HG03039 (cell line): ENCODE measurements around the gene SMIM7.
"Not testable (repeated sequence)": the region's sequence is repeated elsewhere in the genome, so short reads cannot be mapped to it uniquely, and the experiment has no call there.

Experiments
- ATAC-seq: cut with Tn5 transposase; IDR thresholded peaks from one replicate; pipeline ENCODE4 v1.9.1; 2021; ENCODE audit warnings: mild to moderate bottlenecking, moderate library complexity; ENCODE audit not compliant: unreplicated experiment

SMIM7 gene

GRCh38 chr19:16655727-16656126, 4.2 kb downstream of the SMIM7 start:
- ATAC-seq: no peak

DNA sequence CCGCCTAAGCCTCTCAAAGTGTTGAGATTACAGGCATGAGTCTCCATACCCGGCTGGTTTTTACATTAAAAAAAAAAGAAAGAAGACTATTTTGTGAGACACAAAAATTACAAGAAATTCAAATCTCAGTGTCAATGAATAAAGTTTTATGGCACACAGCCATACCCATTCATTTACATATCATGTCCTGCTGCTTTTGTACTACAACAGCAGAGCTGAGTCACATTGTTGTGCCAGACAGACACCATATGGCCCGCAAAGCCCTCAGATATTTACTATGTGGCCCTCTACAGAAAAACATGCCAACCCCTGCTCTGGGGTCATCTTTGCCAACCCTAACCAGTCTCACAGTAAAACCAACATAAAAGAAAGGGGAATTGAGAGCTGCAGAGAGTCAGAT, 5.3 kb downstream of the SMIM7 start:
- ATAC-seq: no peak

- no peak for ATAC-seq
Observed at GRCh38 chr19:16654140-16654539, 5.8 kb downstream of the SMIM7 start.

GRCh38 chr19:16652854-16653253, 7.1 kb downstream of the SMIM7 start:
- ATAC-seq: no peak

DNA sequence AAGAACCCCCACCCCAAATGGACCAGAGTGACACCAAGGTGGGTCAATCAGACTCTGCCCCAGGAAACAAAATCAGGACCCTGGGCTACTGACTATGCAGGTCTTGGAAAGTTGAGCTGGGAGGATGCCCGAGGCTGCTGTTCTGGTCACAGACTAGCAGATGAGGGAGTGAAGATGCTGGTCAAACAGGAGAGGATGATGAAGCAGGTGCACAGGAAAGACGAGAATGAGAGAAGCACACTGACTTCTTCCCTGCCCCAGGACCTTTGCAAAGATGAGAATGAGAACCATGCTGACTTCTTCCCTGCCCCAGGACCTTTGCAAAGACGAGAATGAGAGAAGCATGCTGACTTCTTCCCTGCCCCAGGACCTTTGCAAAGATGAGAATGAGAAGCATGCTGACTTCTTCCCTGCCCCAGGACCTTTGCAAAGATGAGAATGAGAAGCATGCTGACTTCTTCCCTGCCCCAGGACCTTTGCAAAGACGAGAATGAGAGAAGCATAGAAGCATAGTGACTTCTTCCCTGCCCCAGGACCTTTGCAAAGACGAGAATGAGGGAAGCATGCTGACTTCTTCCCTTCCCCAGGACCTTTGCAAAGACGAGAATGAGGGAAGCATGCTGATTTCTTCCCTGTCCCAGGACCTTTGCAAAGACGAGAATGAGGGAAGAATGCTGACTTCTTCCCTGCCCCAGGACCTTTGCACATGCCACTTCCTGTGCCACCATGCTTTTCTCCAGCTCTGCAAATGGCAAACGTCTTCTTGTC, 8.3 kb downstream of the SMIM7 start:
- ATAC-seq: not testable (repeated sequence)

- ATAC-seq: no peak
Observed at GRCh38 chr19:16650821-16651220, 9.1 kb downstream of the SMIM7 start.

DNA sequence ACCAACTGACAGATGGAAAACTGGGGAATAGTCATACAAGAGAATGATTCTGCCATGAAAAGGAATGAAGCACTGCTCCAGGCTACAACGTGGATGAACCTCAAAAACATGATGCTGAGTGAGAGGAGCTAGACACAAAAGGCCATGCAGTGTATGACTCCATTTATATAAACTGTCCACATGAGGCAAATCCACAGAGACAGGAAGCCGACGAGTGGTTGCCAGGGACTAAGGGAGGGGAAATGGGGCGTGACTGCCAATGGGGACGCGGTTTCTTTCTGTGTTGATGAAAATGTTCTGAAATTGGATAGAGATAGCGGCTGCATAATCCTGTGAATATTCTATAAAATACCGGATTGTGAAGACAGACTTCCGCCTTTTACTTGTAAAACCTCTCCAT, 10.2 kb downstream of the SMIM7 start:
- no peak for ATAC-seq

- ATAC-seq: no peak
Observed at GRCh38 chr19:16645140-16645539, 14.8 kb downstream of the SMIM7 start.

GRCh38 chr19:16641695-16642094, 18.2 kb downstream of the SMIM7 start:
- no peak for ATAC-seq

GRCh38 chr19:16640951-16641350, 19.0 kb downstream of the SMIM7 start:
- ATAC-seq: no peak

DNA sequence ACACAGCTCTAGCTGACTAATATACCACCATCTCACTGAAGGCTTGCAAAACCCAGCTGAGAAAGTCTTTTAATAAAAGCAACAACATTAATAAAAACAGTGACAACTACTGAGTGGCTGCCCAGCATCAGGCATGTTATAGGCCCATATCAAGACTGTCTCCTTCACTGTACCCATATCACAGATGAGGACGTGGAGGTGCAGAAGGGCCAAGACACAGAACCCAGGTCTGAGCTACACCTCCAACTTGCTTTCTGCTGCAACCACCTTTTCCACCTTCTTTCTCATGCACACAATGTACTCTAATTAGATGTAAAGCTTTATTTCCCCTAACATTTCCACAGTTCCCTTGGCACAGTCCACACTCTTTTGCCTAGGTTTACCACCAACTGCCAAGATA, 21.3 kb downstream of the SMIM7 start:
- no peak for ATAC-seq

DNA sequence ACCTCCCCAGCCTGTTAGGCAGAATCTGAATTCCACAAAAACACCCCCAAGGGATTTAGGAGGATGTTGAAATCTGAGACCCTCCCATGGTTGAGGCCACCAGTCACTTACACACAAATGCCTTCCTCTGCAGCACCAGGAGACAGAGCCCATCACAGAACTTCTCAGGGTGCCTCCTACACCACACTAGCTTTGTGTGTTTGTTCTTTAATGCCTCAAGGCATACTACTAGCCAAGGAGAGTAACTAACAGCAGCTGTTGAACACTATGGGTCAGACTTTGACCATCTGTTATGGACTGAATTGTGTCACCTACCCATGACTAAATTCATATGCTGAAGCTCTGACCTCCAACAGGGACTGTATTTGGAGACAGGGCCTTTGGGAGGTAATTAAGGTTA, 22.4 kb downstream of the SMIM7 start:
- no peak for ATAC-seq

GRCh38 chr19:16631465-16631864, 28.5 kb downstream of the SMIM7 start:
- ATAC-seq: no peak

DNA sequence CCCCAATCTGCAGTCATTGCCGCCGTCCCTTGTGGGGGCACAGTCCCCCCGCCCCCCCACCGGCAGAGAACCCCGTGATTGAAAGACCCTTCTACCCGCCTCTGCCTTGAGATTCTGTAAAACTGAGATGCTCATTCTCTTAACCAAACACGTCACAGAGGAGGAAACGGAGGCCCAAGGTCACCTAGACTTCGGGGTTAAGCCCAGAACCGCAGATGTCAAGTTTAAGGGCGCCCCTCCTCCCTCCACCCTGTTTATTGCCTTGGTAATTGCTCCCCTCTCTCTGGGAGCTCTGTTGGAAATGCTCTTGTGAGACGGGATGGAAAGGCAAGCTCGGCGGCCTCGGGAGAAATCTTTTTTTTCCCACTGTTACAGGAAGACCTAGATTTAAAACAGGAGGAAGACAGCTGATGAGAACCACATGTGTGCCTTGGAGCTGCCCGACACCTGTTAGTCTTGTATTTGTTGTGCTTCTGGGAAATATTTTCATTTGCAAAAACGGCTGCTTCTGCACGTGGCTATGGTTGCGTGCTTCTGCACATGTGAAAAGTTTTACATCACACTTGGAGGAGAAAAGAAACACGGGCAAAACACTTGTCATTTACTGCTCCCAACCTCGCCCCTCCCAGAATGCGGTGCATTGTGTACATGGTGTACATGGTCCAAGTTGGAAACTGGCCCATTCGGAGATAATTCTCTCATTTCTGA, 30.8 kb downstream of the SMIM7 start:
- ATAC-seq: no peak

DNA sequence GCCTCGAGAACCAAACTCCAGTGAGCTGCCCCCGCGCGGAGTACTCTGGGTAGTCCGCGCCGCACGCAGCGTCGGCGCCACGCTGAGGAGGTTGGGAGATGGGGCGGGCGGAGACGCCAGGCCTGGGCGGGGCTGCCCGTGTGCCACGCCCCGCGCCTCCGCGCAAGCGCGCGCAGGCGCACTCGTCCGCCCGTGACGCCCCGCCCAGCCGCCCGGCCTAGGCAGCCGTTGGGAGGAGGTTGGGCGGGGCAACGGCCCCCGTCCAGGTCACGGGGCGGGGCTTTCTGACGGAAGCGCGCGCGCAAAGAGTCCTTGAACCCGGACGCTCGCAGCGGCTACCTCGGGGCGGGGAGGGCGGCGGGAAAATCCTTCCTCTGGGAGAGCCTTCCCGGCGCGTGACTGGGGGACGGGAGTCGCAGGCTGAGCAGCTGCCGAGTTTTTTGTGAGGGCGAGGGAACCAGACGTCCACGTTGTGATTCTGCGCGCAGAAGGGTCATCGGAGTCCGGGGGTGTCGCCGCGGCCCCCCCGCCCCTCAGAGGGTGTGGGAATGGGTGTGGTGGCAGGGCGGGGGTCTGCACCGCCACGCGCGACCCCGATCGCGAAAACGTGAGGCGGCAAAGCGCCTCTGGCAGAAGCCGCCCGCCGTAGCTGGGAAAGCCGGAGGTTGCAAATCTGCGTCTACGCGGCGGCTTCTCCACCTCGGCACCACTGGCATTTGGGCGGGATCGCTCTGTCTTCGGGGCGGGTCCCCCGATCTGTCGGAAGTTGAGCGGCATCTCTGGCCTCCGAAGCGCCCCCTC, 31.6 kb downstream of the SMIM7 start, which contains the start of gene MED26:
TSS of gene MED26 (minus strand) at position 22 of the 801 bp plus-strand sequence. CDS start 261 bp downstream, outside the sequence.
- peak; percentile 84 for ATAC-seq

- ATAC-seq: no peak
Observed at GRCh38 chr19:16627928-16628182, 32.1 kb downstream of the SMIM7 start.

DNA sequence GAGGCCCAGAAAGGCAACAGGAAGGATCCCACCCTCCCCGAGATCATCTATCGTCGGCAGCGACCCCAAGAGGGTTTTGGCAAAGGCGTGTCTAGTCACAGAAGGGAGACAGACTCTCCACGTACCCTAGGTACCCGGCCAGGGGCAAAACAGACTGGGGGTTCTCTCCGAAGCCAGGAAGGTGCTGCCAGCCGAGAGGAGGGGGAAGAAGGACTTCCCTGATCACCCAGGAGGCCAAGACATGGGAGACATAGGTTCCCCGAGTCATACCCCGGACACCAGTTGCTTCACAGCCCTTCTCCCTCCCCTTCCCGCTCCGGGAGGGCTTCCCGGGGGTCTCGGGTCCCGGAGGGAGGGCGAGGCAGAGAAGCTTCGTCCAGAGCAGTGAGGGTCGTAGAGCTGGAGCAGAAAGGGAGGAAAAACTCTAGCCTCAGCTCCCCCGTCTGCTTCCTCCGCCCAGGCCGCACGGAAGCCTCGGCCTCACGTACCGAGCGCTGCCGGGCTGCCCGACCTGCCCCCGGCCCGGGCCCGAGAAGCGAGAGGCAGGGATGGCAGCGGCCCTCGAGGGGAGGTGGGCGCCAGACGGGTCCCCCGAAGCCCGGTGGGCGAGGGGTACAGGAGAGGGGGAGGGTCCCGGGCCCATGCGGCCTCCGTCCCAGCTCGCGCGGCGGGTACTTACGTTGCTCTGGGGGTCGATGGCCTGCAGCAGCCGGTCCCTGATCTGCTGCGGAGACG, 32.6 kb downstream of the SMIM7 start:
- ATAC-seq: peak; percentile 4

DNA sequence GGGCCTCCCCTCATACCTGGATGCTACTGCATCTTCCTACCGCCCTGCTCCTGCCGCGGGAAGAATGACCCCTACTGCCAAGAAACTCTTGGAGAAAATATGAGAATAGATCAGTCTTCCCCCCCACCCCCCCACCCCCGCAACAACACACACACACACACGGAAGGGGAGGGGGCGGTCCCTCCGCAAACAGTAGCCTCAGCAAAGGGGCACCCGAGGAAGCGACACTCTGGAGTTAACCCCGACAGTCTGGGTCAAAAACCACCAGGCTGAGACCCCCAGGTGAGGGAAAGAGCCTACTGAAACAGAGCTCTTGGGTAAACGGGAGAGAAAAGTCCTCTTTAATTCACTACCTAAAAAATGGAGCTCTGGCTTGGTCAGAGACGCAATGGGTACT, 33.1 kb downstream of the SMIM7 start:
- no peak for ATAC-seq

- ATAC-seq: no peak
Observed at GRCh38 chr19:16625163-16625958, 34.6 kb downstream of the SMIM7 start.

DNA sequence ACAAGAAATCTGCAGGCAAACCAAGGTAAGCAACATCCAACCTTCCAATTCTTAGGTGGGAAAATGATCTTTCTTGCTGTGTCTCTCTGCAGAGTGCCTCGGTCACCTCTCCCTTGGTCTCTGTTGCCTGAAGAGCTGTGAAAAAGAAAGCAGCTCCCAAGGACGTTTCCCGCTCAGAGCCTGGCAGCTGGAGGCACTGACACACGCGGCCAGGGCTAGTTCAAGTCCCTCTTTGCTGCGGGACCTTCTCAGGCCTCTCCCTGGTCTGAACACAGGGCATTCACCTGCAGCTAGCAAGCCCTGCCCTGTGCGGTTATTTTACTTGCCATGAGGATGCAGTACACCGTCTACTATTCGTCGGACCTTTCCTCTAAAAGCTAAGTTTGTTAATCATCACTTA, 35.7 kb downstream of the SMIM7 start:
- ATAC-seq: no peak
